ENCODE results near the gene FBXO39. TPM values are rescaled to one million over a fixed set of nuclear protein-coding genes. Genes with fewer than 3 reads are reported as not detected.
"Not testable (repeated sequence)": the region's sequence is repeated elsewhere in the genome, so short reads cannot be mapped to it uniquely, and the experiment has no call there.

Gene FBXO39
- total RNA-seq, 4 donors from 2014 or later = 0.22 to 2.1 (median 1.1) TPM; not detected in 1

DNA sequence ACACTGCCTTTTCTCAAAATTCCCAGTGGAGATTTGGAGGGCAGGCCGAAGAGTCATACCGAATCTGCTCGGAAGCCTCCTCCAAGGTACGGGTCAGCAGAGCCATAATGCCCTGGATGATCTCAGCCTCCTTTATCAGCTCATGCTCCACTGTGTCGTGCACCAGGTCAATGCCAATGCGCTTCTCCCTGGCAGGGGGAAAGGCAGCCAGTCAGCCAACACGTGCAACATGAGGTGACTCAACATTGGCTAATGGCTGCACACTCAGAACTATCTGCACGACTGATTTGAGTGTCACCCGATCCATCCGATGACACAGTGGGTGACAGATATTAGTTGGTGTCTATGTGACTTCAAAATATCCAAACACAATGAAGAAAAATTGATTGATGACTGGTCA is 39.8 kb downstream of the FBXO39 start:
- Histone ChIP-seq H3K4me1 (no peaks in the 10 kb centered on the region), H3K27me3 (no peaks in the 10 kb centered on the region), H3K4me3 (replicated peaks in 1 of 3) (no peak overlapping the region), H3K9me3 (no peaks in the 10 kb centered on the region), H3K27ac (no peak overlapping the region), H3K36me3 (no peaks in the 10 kb centered on the region)
- WGBS, 2 donors = 91 to 93% methylated on average over 10 of the region's 10 CpGs
- intact Hi-C loops (cut with DNase I) = no loop called here
- DNase-seq = no peak
- no peak for TF ChIP-seq POLR2A (IDR thresholded peaks at IDR 0.05)
- TF ChIP-seq, protein P1, sequence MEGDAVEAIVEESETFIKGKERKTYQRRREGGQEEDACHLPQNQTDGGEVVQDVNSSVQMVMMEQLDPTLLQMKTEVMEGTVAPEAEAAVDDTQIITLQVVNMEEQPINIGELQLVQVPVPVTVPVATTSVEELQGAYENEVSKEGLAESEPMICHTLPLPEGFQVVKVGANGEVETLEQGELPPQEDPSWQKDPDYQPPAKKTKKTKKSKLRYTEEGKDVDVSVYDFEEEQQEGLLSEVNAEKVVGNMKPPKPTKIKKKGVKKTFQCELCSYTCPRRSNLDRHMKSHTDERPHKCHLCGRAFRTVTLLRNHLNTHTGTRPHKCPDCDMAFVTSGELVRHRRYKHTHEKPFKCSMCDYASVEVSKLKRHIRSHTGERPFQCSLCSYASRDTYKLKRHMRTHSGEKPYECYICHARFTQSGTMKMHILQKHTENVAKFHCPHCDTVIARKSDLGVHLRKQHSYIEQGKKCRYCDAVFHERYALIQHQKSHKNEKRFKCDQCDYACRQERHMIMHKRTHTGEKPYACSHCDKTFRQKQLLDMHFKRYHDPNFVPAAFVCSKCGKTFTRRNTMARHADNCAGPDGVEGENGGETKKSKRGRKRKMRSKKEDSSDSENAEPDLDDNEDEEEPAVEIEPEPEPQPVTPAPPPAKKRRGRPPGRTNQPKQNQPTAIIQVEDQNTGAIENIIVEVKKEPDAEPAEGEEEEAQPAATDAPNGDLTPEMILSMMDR (IDR thresholded peaks at IDR 0.05) = no peak

DNA sequence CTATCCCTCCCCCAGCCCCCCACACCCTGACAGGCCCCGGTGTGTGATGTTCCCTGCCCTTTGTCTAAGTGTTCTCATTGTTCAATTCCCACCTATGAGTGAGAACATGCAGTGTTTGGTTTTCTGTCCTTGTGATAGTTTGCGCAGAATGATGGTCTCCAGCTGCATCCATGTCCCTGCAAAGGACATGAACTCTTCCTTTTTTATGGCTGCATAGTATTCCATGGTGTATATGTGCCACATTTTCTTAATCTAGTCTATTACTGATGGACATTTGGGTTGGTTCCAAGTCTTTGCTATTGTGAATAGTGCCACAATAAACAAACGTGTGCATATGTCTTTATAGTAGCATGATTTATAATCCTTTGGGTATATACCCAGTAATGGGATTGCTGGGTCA is 40.4 kb downstream of the FBXO39 start:
- H3K9me3 ChIP-seq; DNase-seq; intact Hi-C loops (cut with DNase I); H3K27me3 ChIP-seq; H3K27ac ChIP-seq; H3K36me3 ChIP-seq; H3K4me3 ChIP-seq (replicated peaks in 1 of 3); H3K4me1 ChIP-seq: not testable (repeated sequence)
- 85 to 86% methylated on average over 3 of the region's 3 CpGs for WGBS, 2 donors

DNA sequence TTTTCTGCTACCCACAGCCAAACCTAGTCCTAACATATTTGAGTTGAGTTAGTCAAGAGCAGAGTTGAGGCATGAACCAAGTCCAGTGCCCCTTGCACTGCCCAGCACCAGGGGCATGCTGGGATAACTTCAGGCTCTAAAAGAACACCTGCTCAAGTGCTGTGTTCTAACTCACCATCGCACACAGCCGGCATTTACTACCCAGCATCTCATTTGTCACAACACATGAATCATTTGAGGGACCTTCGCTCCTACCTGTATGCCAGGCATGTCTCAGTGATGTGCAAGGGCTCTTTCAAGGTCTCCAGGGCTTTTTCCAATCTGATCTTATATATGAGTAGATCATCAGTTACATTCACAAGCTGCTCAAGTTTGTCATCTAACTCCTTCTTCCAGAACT is 42.9 kb downstream of the FBXO39 start:
- no peaks in the 10 kb centered on the region for H3K4me1 ChIP-seq
- no peaks in the 10 kb centered on the region for H3K27me3 ChIP-seq
- intact Hi-C loops (cut with DNase I) = no loop called here
- H3K4me3 ChIP-seq (replicated peaks in 1 of 3) = no peak overlapping the region
- no peaks in the 10 kb centered on the region for H3K9me3 ChIP-seq
- H3K27ac ChIP-seq = no peak overlapping the region
- no peaks in the 10 kb centered on the region for H3K36me3 ChIP-seq
- no peak for TF ChIP-seq POLR2A (IDR thresholded peaks at IDR 0.05)
- TF ChIP-seq, protein P1 (IDR thresholded peaks at IDR 0.05) = no peak
- no peak for DNase-seq
- WGBS, 2 donors = 85 to 95% methylated on average over 3 of the region's 3 CpGs

DNA sequence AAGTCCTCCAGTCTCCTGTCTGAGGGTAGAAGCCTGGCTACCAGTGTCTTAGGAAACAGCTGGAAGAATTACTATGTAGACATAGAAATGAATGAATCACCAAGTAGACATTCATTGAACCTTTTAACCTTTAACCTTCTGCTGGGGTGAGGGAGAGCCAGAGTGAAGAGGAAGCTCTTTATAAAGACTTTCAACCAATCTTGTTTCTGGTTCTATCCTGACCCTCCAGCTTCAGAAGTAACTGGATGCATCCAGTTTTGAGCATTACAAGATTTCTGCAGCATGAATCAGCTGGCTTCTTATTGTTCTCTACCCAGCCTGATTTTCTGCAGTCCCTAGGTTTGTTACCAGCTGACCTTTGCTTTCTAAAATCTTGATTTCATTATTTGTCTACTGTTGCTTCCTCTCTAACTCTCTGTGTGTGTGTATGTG is 47.0 kb downstream of the FBXO39 start:
- no peaks in the 10 kb centered on the region for H3K4me1 ChIP-seq
- H3K4me3 ChIP-seq (replicated peaks in 1 of 3) = no peak overlapping the region
- H3K27ac ChIP-seq = no peak overlapping the region
- intact Hi-C loops (cut with DNase I) = no loop called here
- H3K36me3 ChIP-seq = no peaks in the 10 kb centered on the region
- TF ChIP-seq, protein P1 (IDR thresholded peaks at IDR 0.05) = no peak
- no peak for TF ChIP-seq POLR2A (IDR thresholded peaks at IDR 0.05)
- DNase-seq = no peak
- H3K27me3 ChIP-seq = no peaks in the 10 kb centered on the region
- H3K9me3 ChIP-seq = no peaks in the 10 kb centered on the region

DNA sequence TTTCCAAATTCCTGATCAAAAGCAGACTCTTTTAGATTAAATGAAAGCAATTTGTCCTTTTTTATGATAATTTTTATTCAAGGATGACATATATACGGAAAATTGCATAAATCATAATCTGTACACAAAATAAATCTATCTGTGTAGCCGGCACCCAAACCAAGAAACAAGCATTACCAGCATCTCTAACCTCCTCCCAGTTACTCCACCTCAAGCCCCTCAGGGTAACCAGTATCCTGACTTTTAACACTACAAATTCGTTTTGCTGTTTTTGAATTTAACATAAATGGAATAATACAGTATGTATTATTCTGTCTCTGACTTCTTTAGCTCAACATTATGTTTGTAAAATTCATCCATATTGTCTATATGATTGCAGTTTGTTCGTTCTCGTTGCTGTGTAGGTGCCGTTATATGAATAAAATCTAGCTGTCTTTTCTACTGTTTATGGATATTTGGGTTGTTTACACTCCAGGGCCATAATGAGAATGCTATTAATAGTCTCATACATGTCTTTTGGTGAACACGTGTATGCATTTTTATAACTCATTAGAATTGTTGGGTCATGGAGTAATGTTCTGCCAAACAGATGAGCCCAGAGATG is 54.5 kb downstream of the FBXO39 start:
- Histone ChIP-seq H3K27ac (no peak overlapping the region), H3K36me3 (no peaks in the 10 kb centered on the region), H3K9me3 (no peaks in the 10 kb centered on the region), H3K4me1 (peaks cover 0 to 7% of the 10 kb centered on the region in 2 donors), H3K4me3 (replicated peaks in 1 of 3) (no peak overlapping the region), H3K27me3 (no peaks in the 10 kb centered on the region)
- intact Hi-C loops (cut with DNase I) = no loop called here
- DNase-seq = no peak
- no peak for TF ChIP-seq POLR2A (IDR thresholded peaks at IDR 0.05)
- TF ChIP-seq, protein P1 (IDR thresholded peaks at IDR 0.05) = no peak
- 74 to 80% methylated on average over 7 of the region's 7 CpGs for WGBS, 2 donors
